HepG2 (cell line): ENCODE results near the gene DHX8. TPM values are rescaled to one million over a fixed set of nuclear protein-coding genes. Genes with fewer than 3 reads are reported as not detected.

ENCODE experiments used
- AGO1 ChIP-seq: fragments of 200-400 bp; formaldehyde crosslinking; IDR thresholded peaks from 2 replicates; pipeline ENCODE4 v1.6.1; 2017; ENCODE audit warnings: mild to moderate bottlenecking, low read depth, low read length, moderate library complexity; ENCODE audit not compliant: poor library complexity, severe bottlenecking
- ARNT ChIP-seq: fragments of 450-650 bp; IDR thresholded peaks from 2 replicates; pipeline ENCODE4 v1.6.1; 2017
- ARNTL ChIP-seq: sonication (generic); formaldehyde crosslinking; IDR thresholded peaks from 2 replicates; pipeline ENCODE4 v1.4.0; 2020; ENCODE audit warnings: mild to moderate bottlenecking, missing genetic modification reagents
- ESRRA ChIP-seq: sonication (generic); formaldehyde crosslinking; IDR thresholded peaks from 2 replicates; pipeline ENCODE4 v1.5.1; 2020; ENCODE audit warnings: mild to moderate bottlenecking, low read depth, missing genetic modification reagents
- FOXO1 ChIP-seq: sonication (generic); formaldehyde crosslinking; IDR thresholded peaks from 2 replicates; pipeline ENCODE4 v1.4.0; 2020; ENCODE audit warnings: missing genetic modification reagents
- HHEX ChIP-seq: IDR thresholded peaks from 2 replicates; pipeline ENCODE4 v1.6.1; 2016; ENCODE audit warnings: control low read depth
- HNRNPUL1 ChIP-seq: fragments of 200-400 bp; formaldehyde crosslinking; IDR thresholded peaks from 2 replicates; pipeline ENCODE4 v1.6.1; 2017; ENCODE audit warnings: low read depth, mild to moderate bottlenecking, low read length, moderate library complexity
- KAT8 ChIP-seq: IDR thresholded peaks from 2 replicates; pipeline ENCODE4 v1.6.1; 2016; ENCODE audit warnings: missing genetic modification reagents, missing compliant biosample characterization
- MAX ChIP-seq: IDR thresholded peaks from 2 replicates; pipeline ENCODE4 v1.6.1; 2012; ENCODE audit warnings: inconsistent platforms
- NFE2L1 ChIP-seq: sonication (generic); formaldehyde crosslinking; IDR thresholded peaks from 2 replicates; pipeline ENCODE4 v1.4.0; 2020; ENCODE audit warnings: missing genetic modification reagents, mild to moderate bottlenecking, borderline replicate concordance
- SPEN ChIP-seq: sonication (generic); formaldehyde crosslinking; IDR thresholded peaks from 2 replicates; pipeline ENCODE4 v1.5.1; 2020; ENCODE audit warnings: low read depth, mild to moderate bottlenecking, missing genetic modification reagents
- ZEB1 ChIP-seq: IDR thresholded peaks from 2 replicates; pipeline ENCODE4 v1.6.1; 2012; ENCODE audit warnings: mild to moderate bottlenecking, low read depth, inconsistent platforms; ENCODE audit not compliant: insufficient replicate concordance
- ZNF260 ChIP-seq: sonication (generic); formaldehyde crosslinking; IDR thresholded peaks from 2 replicates; pipeline ENCODE4 v1.4.0; 2020; ENCODE audit warnings: missing genetic modification reagents, low read depth, mild to moderate bottlenecking, borderline replicate concordance
- ZNF597 ChIP-seq: sonication (generic); formaldehyde crosslinking; IDR thresholded peaks from 2 replicates; pipeline ENCODE4 v1.5.0; 2020; ENCODE audit warnings: missing genetic modification reagents
- ZZZ3 ChIP-seq: sonication (generic); formaldehyde crosslinking; IDR thresholded peaks from 2 replicates; pipeline ENCODE4 v1.4.0; 2020; ENCODE audit warnings: missing genetic modification reagents, mild to moderate bottlenecking, borderline replicate concordance
- polyA plus RNA-seq, 8 experiments: library from polyadenylated mRNA; depleted of rRNA in 3 of 8; stranded (reverse) in 7 of 8; unstranded in 1 of 8; fragments of >200 nt; fragmentation: Illumina TruSeq in 4 of 8; extraction: Trizol in 4 of 8; gene quantifications; 2 replicates each; pipeline versions ENCODE4 v1.2.1 to v1.2.3, GENCODE V29; 2011 to 2016; ENCODE audit warnings: low read depth in 4 of 8, missing spikeins in 1 of 8, mixed read lengths in 1 of 8; ENCODE audit not compliant: insufficient read depth in 1 of 8
- total RNA-seq, 5 experiments: library from RNA; depleted of rRNA; stranded (reverse); fragments of >200 nt; fragmentation: Illumina TruSeq; extraction: Trizol; gene quantifications; 2 replicates each; pipeline ENCODE4 v1.2.3, GENCODE V29; 2016; ENCODE audit warnings: low read depth in 1 of 5
- TF ChIP-seq, protein P1 (sequence below): sonication (generic); formaldehyde crosslinking; IDR thresholded peaks from 2 replicates; pipeline ENCODE4 v1.9.0; 2021; ENCODE audit warnings: mild to moderate bottlenecking, missing genetic modification reagents
- TF ChIP-seq, protein P2 (sequence below): sonication (generic); formaldehyde crosslinking; IDR thresholded peaks from 2 replicates; pipeline ENCODE4 v1.8.1; 2022; ENCODE audit warnings: low read depth, mild to moderate bottlenecking, missing genetic modification reagents
- TF ChIP-seq, protein P3 (sequence below): sonication (generic); formaldehyde crosslinking; IDR thresholded peaks from 2 replicates; pipeline ENCODE4 v1.4.0; 2020; ENCODE audit warnings: missing genetic modification reagents

DHX8 gene
- total and polyA plus RNA-seq, 2 of the 13 experiments (the other 11 are each of a cell fraction or from before 2014, with no cell fraction given): 24.8 to 48.9 TPM

GRCh38 chr17:43531082-43531378, 47.3 kb downstream of the DHX8 start (continued):
- TF ChIP-seq NFE2L1 (CRISPR knock-in tag): no peak
- peak; percentile 5; the same call in 1 of the 2 replicates for TF ChIP-seq ARNTL
- no peak for TF ChIP-seq ZZZ3 (CRISPR knock-in tag)
- TF ChIP-seq SPEN (CRISPR knock-in tag): no peak
- peak; percentile 77 for TF ChIP-seq ZEB1
- TF ChIP-seq ESRRA (CRISPR knock-in tag): no peak
- TF ChIP-seq FOXO1 (CRISPR knock-in tag): no peak
- TF ChIP-seq AGO1: no peak
- TF ChIP-seq ZNF597: no peak
- TF ChIP-seq HHEX: no peak
- TF ChIP-seq, protein P1, sequence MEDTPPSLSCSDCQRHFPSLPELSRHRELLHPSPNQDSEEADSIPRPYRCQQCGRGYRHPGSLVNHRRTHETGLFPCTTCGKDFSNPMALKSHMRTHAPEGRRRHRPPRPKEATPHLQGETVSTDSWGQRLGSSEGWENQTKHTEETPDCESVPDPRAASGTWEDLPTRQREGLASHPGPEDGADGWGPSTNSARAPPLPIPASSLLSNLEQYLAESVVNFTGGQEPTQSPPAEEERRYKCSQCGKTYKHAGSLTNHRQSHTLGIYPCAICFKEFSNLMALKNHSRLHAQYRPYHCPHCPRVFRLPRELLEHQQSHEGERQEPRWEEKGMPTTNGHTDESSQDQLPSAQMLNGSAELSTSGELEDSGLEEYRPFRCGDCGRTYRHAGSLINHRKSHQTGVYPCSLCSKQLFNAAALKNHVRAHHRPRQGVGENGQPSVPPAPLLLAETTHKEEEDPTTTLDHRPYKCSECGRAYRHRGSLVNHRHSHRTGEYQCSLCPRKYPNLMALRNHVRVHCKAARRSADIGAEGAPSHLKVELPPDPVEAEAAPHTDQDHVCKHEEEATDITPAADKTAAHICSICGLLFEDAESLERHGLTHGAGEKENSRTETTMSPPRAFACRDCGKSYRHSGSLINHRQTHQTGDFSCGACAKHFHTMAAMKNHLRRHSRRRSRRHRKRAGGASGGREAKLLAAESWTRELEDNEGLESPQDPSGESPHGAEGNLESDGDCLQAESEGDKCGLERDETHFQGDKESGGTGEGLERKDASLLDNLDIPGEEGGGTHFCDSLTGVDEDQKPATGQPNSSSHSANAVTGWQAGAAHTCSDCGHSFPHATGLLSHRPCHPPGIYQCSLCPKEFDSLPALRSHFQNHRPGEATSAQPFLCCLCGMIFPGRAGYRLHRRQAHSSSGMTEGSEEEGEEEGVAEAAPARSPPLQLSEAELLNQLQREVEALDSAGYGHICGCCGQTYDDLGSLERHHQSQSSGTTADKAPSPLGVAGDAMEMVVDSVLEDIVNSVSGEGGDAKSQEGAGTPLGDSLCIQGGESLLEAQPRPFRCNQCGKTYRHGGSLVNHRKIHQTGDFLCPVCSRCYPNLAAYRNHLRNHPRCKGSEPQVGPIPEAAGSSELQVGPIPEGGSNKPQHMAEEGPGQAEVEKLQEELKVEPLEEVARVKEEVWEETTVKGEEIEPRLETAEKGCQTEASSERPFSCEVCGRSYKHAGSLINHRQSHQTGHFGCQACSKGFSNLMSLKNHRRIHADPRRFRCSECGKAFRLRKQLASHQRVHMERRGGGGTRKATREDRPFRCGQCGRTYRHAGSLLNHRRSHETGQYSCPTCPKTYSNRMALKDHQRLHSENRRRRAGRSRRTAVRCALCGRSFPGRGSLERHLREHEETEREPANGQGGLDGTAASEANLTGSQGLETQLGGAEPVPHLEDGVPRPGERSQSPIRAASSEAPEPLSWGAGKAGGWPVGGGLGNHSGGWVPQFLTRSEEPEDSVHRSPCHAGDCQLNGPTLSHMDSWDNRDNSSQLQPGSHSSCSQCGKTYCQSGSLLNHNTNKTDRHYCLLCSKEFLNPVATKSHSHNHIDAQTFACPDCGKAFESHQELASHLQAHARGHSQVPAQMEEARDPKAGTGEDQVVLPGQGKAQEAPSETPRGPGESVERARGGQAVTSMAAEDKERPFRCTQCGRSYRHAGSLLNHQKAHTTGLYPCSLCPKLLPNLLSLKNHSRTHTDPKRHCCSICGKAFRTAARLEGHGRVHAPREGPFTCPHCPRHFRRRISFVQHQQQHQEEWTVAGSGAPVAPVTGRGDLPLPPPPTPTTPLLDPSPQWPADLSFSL: no peak
- TF ChIP-seq, protein P2, sequence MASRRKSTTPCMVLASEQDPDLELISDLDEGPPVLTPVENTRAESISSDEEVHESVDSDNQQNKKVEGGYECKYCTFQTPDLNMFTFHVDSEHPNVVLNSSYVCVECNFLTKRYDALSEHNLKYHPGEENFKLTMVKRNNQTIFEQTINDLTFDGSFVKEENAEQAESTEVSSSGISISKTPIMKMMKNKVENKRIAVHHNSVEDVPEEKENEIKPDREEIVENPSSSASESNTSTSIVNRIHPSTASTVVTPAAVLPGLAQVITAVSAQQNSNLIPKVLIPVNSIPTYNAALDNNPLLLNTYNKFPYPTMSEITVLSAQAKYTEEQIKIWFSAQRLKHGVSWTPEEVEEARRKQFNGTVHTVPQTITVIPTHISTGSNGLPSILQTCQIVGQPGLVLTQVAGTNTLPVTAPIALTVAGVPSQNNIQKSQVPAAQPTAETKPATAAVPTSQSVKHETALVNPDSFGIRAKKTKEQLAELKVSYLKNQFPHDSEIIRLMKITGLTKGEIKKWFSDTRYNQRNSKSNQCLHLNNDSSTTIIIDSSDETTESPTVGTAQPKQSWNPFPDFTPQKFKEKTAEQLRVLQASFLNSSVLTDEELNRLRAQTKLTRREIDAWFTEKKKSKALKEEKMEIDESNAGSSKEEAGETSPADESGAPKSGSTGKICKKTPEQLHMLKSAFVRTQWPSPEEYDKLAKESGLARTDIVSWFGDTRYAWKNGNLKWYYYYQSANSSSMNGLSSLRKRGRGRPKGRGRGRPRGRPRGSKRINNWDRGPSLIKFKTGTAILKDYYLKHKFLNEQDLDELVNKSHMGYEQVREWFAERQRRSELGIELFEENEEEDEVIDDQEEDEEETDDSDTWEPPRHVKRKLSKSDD (CRISPR knock-in tag): no peak
- TF ChIP-seq, protein P3, sequence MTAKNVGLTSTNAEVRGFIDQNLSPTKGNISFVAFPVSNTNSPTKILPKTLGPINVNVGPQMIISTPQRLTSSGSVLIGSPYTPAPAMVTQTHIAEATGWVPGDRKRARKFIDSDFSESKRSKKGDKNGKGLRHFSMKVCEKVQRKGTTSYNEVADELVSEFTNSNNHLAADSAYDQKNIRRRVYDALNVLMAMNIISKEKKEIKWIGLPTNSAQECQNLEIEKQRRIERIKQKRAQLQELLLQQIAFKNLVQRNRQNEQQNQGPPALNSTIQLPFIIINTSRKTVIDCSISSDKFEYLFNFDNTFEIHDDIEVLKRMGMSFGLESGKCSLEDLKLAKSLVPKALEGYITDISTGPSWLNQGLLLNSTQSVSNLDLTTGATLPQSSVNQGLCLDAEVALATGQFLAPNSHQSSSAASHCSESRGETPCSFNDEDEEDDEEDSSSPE (CRISPR knock-in tag): no peak
- peak; percentile 9; the same call in 1 of the 2 replicates for TF ChIP-seq KAT8 (CRISPR knock-in tag)
- TF ChIP-seq ARNT: no peak
- TF ChIP-seq MAX: no peak
- TF ChIP-seq HNRNPUL1: no peak
- TF ChIP-seq ZNF260: no peak
